Non-pigmented ciliary epithelial cell (primary cell): ENCODE measurements around the gene ORM2.

Source experiments
- DNase-seq: peaks from one replicate; pipeline ENCODE4 v3.0.0-alpha.2; 2010; ENCODE audit warnings: low read depth

ORM2 gene

GRCh38 chr9:114371343-114371944 is 41.8 kb downstream of the ORM2 start:
- DNase-seq: no peak

GRCh38 chr9:114371973-114372917 is 42.6 kb downstream of the ORM2 start:
- DNase-seq: no peak

GRCh38 chr9:114372921-114373448 is 43.3 kb downstream of the ORM2 start:
- DNase-seq: no peak

- DNase-seq: no peak
Measured at GRCh38 chr9:114373960-114374730, 44.5 kb downstream of the ORM2 start.

- no peak for DNase-seq
Measured at GRCh38 chr9:114374936-114375335, 45.3 kb downstream of the ORM2 start.

- no peak for DNase-seq
Measured at GRCh38 chr9:114375386-114376175, 45.9 kb downstream of the ORM2 start.

- DNase-seq: no peak
Measured at GRCh38 chr9:114376586-114377445, 47.1 kb downstream of the ORM2 start.

- DNase-seq: no peak
Measured at GRCh38 chr9:114378016-114378415, 48.3 kb downstream of the ORM2 start.

GRCh38 chr9:114378883-114379282 is 49.2 kb downstream of the ORM2 start:
- DNase-seq: no peak
